GM21381 (cell line): ENCODE measurements around the gene BCL2L11.

Experiments
- ATAC-seq: cut with Tn5 transposase; IDR thresholded peaks from one replicate; pipeline ENCODE4 v1.9.1; 2021; ENCODE audit warnings: mild to moderate bottlenecking, moderate library complexity; ENCODE audit not compliant: unreplicated experiment

Gene BCL2L11

GRCh38 chr2:111142101-111142500, 21.4 kb downstream of the BCL2L11 start:
- no peak for ATAC-seq

GRCh38 chr2:111143107-111143842, 22.6 kb downstream of the BCL2L11 start:
- no peak for ATAC-seq

GRCh38 chr2:111143843-111144198, 23.1 kb downstream of the BCL2L11 start:
- no peak for ATAC-seq

GRCh38 chr2:111145103-111145760, 24.5 kb downstream of the BCL2L11 start:
- ATAC-seq, result no peak

- ATAC-seq, result no peak
Measured at GRCh38 chr2:111145951-111146350, 25.2 kb downstream of the BCL2L11 start.

- no peak for ATAC-seq
Measured at GRCh38 chr2:111148225-111148873, 27.6 kb downstream of the BCL2L11 start.

GRCh38 chr2:111148925-111149324, 28.2 kb downstream of the BCL2L11 start:
- ATAC-seq, result no peak

- no peak for ATAC-seq
Measured at GRCh38 chr2:111149882-111150455, 29.3 kb downstream of the BCL2L11 start.

GRCh38 chr2:111154758-111155157, 34.0 kb downstream of the BCL2L11 start:
- no peak for ATAC-seq

- ATAC-seq, result no peak
Measured at GRCh38 chr2:111155610-111156009, 34.9 kb downstream of the BCL2L11 start.

- ATAC-seq, result no peak
Measured at GRCh38 chr2:111156529-111156928, 35.8 kb downstream of the BCL2L11 start.

- peak; percentile 49 for ATAC-seq
Measured at GRCh38 chr2:111157071-111157661, 36.5 kb downstream of the BCL2L11 start.

GRCh38 chr2:111157798-111158197, 37.1 kb downstream of the BCL2L11 start:
- peak; percentile 51 for ATAC-seq

- ATAC-seq, result no peak
Measured at GRCh38 chr2:111159641-111160040, 38.9 kb downstream of the BCL2L11 start.

GRCh38 chr2:111160758-111161157, 40.0 kb downstream of the BCL2L11 start:
- ATAC-seq, result no peak

- ATAC-seq, result no peak
Measured at GRCh38 chr2:111161971-111162370, 41.3 kb downstream of the BCL2L11 start.

- ATAC-seq, result no peak
Measured at GRCh38 chr2:111162718-111163331, 42.1 kb downstream of the BCL2L11 start.

- ATAC-seq, result no peak
Measured at GRCh38 chr2:111164078-111164477, 43.4 kb downstream of the BCL2L11 start.

GRCh38 chr2:111165084-111165483, 44.4 kb downstream of the BCL2L11 start:
- no peak for ATAC-seq

- no peak for ATAC-seq
Measured at GRCh38 chr2:111166115-111166514, 45.4 kb downstream of the BCL2L11 start.
